Thyroid gland (tissue), 4 donors: ENCODE data around the gene TPD52L3.

Experiments used
- CTCF ChIP-seq, 6 experiments: fragments of 200-600 bp in 3 of 6; fragments of 450-650 bp in 3 of 6; sonication (generic) in 3 of 6; IDR thresholded peaks; one replicate each; pipeline ENCODE4 v1.5.1; 2016 to 2019; ENCODE audit warnings: antibody characterized with exemption in 6 of 6, mild to moderate bottlenecking in 2 of 6, inconsistent platforms in 1 of 6, moderate library complexity in 1 of 6
- POLR2A ChIP-seq, 2 donors: fragments of 450-650 bp; IDR thresholded peaks; one replicate each; pipeline ENCODE4 v1.6.1; 2017; ENCODE audit warnings: antibody characterized with exemption in 2 of 2, mild to moderate bottlenecking in 2 of 2, moderate library complexity in 1 of 2

GRCh38 chr9:6351737-6352136 lies 23.6 kb downstream of the TPD52L3 start:
- TF ChIP-seq CTCF (IDR thresholded peaks at IDR 0.05) (no peak), POLR2A (IDR thresholded peaks at IDR 0.05) (no peak)
